HL-60/S4 (cell line): ENCODE results near the gene GPR161.
"Not testable (repeated sequence)": the region's sequence is repeated elsewhere in the genome, so short reads cannot be mapped to it uniquely, and the experiment has no call there.

ENCODE experiments used
- in situ Hi-C: fragments of 300-500 bp; cut with MboI; formaldehyde crosslinking; loops from 2 replicates; pipeline ENCODE4 v1.14.3; 2022; ENCODE audit warnings: low sequenced_read_pairs

GPR161 gene, protein sequence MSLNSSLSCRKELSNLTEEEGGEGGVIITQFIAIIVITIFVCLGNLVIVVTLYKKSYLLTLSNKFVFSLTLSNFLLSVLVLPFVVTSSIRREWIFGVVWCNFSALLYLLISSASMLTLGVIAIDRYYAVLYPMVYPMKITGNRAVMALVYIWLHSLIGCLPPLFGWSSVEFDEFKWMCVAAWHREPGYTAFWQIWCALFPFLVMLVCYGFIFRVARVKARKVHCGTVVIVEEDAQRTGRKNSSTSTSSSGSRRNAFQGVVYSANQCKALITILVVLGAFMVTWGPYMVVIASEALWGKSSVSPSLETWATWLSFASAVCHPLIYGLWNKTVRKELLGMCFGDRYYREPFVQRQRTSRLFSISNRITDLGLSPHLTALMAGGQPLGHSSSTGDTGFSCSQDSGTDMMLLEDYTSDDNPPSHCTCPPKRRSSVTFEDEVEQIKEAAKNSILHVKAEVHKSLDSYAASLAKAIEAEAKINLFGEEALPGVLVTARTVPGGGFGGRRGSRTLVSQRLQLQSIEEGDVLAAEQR

DNA sequence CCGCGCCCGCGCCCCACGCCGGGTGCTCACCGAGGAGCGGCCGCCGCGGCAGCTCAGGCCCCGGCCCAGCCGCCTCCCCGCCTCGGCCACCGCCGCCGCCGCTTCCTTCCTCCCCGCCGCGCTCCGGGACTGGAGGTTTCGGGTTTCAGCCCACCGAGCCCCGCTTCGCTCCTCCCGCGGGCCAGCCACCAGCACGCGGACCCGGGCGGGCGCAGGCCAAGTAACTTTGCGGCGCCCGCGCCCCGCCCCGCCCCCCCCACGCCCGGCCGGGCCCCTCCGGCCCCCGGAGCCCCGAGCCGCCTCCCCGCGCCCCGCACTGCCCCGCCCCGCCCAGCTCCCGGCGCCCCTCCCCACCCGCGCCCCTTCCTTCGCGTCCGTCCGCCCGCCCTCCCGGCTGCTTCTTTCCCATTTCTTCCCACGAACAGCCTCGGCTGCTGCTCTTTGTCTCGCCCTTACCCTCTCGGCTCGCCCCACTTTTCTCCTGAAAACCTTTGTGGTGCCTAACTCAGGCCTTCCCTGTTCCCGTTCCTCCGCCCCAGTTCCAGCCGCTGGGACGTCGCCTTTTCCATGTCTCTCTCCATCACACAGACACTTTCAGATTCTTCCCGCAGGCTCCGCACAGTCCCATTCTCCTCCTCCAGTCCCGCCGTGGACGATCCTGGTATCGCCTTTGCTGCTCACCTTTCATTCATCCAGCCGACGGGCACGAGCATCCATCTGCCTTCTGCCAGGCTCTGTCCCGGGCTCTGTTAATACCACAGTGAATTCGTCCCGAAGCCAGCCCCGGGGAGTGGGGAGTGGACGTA, at the start of gene GPR161:
Gene GPR161, minus strand, starts transcription at position 222 of the 806 bp plus-strand sequence. CDS start 32,080 bp downstream, outside the sequence.
- in situ Hi-C loops, result no loop called here

DNA sequence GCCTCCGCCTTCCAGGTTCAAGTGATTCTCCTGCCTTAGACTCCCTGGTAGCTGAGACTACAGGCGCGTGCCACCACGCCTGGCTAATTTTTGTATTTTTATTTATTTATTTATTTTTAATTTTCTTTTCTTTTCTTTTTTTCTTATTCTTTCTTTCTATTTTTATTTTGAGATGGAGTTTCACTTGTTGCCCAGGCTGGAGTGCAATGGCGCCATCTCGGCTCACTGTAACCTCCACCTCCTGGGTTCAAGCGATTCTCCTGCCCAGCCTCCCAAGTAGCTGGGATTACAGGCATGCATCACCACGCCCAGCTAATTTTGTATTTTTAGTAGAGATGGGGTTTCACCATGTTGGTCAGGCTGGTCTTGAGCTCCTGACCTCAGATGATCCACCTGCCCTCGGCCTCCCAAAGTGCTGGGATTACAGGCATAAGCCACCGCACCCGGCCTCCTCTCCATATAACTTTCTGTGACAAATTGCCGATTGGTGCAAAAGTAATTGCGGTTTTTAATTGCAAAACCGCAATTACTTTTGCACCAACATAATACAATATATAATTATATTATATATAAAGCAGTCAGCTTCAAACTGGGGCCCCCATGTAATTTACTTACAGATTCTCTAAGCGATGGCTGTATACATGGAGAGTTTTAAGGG, 44.5 kb upstream of the GPR161 start:
- in situ Hi-C loops, result not testable (repeated sequence)

- in situ Hi-C loops, result no loop called here
Observed at GRCh38 chr1:168180148-168180524, 43.4 kb upstream of the GPR161 start.

DNA sequence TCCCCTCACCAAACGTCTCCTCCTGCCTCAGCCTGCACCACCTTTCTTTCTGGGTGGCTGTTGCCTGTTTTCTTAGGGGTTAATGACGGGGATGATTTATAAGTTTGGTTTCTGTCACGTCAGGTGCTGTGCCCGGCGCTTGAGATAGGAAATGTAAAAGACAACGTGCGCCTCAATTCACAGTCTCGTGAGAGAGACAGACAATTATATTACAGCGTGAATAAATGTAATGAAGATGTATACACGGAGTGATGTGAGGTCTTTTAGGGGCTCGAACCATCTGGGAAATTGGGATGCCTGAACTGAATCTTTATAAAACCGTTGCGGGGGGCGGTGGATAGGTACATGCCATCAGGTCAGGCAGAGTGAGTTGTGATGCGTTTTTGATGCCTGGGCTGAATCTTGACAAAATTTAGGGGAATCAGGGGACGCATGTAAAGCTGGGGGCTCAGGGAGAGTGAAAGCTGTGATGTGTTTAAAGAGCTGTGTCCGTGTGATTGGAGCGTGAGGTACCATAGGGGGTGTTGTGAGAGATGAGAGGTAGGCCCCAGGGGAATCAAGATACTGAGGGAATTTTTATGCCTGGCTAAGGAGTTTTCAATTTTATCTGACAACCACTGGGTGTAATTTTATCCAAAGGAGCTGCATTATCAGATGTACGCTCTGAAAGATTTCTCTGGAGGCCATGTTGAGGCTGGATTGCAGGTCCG, 42.9 kb upstream of the GPR161 start:
- in situ Hi-C loops, result no loop called here

DNA sequence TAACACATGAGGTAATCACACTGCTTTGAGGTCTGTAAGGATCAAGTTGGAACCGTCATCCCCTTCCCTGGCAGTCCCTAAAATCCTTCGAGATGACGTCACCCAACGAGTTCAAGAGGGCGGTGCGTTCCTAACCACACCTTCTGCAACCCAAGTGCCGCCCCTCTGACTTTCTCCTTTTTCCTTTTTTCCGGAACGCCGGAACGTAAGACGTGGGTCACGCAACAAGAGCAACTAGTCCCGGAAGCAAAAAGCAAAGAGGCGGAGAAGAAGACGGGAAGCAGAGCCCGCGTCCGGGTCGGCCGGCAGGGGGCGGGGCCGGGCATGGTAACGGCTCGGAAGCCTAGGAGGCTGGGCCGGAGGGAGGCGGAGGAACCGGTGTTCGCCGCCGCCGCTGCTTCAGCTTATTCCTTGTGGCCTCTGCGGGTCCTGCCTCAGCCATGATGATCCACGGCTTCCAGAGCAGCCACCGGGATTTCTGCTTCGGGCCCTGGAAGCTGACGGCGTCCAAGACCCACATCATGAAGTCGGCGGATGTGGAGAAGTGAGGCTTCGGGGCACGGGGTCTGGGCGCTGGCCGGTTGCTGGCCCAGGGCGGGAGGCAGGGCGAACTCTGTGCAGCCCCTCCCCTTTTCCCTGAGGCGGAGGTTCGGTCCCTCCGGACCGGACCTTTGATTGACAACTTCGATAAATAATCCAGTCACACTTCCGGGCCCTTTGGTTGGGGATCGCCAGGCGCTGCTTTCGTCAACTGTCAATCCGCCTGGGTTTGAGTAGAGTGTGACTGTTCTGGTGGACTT, 42.1 kb upstream of the GPR161 start, which contains the start of gene TIPRL:
Gene TIPRL, plus strand, starts transcription at position 325 of the 800 bp plus-strand sequence. Its CDS starts 116 bp downstream, at position 441.
- in situ Hi-C loops, result no loop called here

DNA sequence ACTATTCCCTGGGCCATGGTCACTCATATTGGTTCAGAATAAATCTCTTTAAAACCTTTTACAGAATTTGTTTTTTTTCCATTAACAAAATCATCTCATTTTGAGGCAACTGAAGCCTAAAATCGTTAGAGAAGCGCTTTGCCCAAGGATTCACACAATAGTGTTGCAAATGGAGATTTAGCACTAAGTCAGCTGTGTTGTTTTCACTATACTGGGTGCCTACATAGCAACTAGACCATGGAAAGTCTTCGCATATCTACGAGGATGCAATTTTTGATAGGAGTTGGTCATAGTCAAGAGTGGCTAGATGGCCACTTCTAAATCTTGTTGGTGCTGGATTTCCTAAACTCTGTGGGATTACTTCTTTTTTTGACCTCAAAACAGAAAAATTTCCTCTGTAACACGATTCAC, 41.5 kb upstream of the GPR161 start:
- in situ Hi-C loops, result no loop called here

DNA sequence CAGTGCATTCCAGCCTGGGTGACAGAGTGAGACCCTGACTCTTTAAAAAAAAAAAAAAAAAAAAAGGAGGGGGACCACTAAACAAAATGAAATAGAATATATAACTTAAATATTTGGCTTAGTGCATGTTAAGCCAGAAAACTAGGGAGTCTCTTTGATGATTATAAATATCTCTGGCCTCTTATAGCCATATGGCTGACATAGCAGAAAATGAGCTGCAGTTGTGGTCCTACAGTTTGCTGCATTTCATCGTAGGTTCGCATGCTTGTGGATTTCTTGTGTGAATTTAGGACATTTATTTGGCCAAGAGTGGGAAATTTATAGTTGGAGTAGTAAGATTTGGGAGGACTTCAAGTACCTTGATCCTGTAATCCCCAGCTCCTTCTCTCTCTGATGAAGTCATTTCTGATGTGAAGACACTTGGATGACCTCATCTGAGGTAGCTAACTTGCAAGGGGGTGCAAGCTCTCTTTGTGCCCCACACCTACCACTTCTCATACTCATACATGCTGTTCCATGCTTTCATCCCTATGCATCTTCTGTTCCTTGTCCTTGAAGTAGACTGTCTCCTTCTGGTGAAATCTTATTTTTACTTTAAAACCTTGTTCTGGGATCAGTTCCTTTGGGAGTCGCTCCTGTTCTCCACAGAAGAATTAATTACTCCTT, 35.7 kb upstream of the GPR161 start:
- in situ Hi-C loops, result no loop called here

- in situ Hi-C loops, result no loop called here
Observed at GRCh38 chr1:168170564-168171508, 34.1 kb upstream of the GPR161 start.

DNA sequence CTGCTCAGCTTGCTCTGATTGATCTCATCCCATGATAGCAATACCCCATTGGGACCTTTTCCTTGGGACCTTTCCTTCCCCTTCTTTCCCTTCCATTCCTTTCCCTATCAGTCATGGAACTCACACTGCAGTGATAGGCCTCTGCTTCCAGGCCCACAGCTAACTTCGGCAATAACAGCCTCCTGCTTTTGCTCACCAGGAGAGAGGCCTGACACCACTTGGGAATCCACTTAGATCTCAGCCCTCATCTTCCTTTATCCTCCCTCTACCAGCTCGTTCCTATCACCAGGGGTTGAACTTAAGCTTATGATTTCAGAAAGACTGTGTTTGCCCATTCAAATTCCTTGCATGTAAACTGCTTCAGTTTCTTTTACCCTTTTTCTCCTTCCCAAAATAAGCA, 31.1 kb upstream of the GPR161 start:
- in situ Hi-C loops, result no loop called here

- in situ Hi-C loops, result no loop called here
Observed at GRCh38 chr1:168164771-168165170, 28.0 kb upstream of the GPR161 start.

GRCh38 chr1:168163670-168164069, 26.9 kb upstream of the GPR161 start:
- in situ Hi-C loops, result no loop called here

DNA sequence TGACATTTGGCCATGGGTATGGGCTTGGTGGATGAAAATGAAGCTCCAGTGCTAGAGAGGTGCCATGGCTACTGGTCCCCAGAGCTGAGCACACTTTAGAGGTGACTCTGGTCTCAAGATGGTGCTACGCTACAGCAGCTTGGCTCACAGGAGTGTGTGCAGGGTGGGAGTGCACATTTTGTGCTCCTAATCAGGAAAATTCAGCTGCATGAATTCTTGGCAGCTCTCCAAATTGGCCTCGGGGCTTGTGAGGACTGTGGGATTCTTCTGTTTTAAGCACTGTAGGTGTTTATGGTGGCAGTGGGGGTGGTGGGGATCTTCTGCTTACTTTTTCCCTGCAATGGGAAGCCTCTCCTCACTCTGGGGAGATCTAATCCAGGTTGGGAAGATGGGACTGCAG, 24.7 kb upstream of the GPR161 start:
- in situ Hi-C loops, result no loop called here

DNA sequence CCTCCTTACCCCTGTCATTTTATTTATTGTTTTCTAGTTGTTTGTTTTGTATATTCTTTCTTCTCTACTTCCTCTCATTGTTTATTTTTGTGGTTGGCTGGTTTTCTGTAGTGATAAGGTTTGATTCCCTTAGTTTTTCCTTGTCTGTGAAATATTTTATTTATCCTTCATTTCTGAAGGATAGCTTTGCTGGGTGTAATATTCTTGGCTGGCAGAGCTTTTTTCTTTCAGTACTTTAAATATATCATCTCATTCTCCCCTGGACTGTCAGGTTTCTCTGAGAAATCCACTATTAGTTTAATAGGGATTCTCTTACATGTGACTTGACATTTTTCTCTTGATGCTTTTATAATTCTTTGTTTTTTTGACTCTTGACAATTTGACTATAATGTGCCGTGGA, 23.2 kb upstream of the GPR161 start:
- in situ Hi-C loops, result no loop called here

GRCh38 chr1:168159251-168159650, 22.5 kb upstream of the GPR161 start:
- in situ Hi-C loops, result no loop called here

GRCh38 chr1:168157638-168158037, 20.9 kb upstream of the GPR161 start:
- in situ Hi-C loops, result no loop called here

DNA sequence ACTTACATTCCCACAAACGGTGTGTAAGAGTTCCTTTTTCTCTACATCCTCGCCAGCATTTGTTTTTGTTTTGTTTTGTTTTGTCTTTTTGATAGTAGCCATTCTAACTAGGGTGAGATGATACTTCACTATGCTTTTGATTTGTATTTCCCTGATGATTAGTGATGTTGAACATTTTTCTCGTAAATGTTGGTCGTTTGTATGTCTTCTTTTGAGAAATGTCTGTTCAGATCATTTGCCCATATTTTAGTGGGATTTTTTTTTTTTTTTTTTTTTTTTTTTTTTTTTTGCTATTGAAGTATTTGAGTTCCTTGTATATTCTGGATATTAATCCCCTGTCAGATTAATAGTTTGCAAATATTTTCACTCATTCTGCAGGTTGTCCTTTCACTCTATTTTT, 19.2 kb upstream of the GPR161 start:
- in situ Hi-C loops, result no loop called here

GRCh38 chr1:168154707-168155106, 18.0 kb upstream of the GPR161 start:
- in situ Hi-C loops, result not testable (repeated sequence)

GRCh38 chr1:168151935-168152334, 15.2 kb upstream of the GPR161 start:
- in situ Hi-C loops, result no loop called here
